HG03097 (cell line): Measurements from ENCODE around the gene NOL9.

ENCODE experiments used
- ATAC-seq: cut with Tn5 transposase; IDR thresholded peaks from one replicate; pipeline ENCODE4 v1.9.1; 2021; ENCODE audit not compliant: unreplicated experiment, low FRiP score

The NOL9 gene

GRCh38 chr1:6473974-6474814 lies 80.1 kb downstream of the NOL9 start:
- ATAC-seq: no peak

DNA sequence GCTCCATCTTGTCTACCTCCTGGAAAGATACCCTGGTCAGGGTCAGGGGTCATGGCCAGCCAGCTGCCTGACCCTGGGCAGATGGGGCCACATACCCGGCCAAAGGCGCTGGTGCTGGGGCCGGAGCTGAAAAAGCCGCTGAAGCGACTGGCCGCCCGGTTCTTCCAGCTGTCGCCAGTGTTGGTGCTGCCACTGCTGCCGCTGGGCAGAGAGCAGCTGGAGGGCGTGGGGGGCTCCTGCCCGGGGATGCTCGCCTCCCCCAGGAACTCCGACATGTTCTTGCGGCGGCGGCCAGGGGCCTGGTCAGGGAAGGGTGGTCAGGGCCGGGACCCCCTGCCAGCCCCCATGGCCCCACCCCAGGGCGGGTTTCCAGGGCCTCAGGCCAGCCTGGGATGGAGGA lies 81.2 kb downstream of the NOL9 start:
- no peak for ATAC-seq

GRCh38 chr1:6472391-6472790 lies 81.9 kb downstream of the NOL9 start:
- ATAC-seq: no peak

DNA sequence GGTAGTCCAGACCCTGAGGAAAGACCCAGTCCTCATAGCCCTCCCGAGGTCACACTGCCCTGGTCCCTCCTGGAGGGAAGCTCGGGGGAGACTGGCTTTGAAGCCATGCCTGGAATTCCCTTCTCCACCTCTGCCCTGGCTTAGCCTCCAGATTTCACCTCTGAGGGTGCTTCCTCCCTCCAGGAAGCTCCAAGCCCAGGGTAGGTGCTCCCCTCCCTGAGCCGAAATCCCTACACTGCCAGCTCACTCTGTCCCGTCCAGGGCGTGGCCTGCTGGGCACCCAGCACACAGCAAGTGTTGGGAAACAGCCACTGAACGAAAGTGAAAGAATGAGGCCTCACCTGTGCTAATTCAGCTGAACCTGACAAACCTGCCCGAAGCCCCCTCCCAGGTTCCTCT lies 82.3 kb downstream of the NOL9 start:
- ATAC-seq: no peak
